AG09319 (cell line): ENCODE results near the gene SPRY1.

Experiments
- DNase-seq: peaks from one replicate; pipeline ENCODE4 v3.0.0-alpha.2; 2010; ENCODE audit warnings: low read depth; ENCODE audit errors: extremely low read depth
- TF ChIP-seq, protein P1 (sequence below): IDR thresholded peaks from 2 replicates; pipeline ENCODE4 v1.5.1; 2011; ENCODE audit warnings: low read depth, mild to moderate bottlenecking, inconsistent platforms, low read length, moderate library complexity

Gene SPRY1

DNA sequence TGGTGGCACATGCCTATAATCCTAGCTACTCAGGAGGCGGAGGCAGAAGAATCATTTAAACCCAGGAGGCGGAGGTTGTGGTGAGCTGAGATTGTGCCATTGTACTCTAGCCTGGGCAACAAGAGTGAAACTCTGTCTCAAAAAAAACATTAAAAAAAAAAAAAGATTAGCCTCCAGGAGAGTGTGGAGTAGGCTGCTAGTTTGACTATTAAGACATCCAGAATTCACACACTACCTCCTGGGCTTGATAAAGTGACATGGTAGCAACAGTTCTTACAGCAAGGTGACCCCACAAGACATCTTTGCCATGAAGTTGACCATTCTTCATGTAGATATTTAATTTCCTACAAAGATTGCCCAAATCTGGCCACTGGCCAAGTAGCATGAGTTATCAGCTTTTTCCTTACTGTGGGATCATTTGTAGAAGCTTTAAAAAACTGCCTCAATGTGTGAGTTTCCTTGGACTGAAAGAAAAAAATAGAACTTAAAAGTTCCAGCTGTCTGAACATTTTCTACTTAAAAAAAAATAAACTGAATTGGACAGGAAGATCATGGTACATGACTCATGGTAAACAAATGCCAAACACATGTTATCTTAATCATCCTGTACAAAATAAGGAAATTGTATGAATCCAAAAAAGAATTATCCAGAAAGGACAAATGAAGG is 35.3 kb upstream of the SPRY1 start:
- TF ChIP-seq, protein P1, sequence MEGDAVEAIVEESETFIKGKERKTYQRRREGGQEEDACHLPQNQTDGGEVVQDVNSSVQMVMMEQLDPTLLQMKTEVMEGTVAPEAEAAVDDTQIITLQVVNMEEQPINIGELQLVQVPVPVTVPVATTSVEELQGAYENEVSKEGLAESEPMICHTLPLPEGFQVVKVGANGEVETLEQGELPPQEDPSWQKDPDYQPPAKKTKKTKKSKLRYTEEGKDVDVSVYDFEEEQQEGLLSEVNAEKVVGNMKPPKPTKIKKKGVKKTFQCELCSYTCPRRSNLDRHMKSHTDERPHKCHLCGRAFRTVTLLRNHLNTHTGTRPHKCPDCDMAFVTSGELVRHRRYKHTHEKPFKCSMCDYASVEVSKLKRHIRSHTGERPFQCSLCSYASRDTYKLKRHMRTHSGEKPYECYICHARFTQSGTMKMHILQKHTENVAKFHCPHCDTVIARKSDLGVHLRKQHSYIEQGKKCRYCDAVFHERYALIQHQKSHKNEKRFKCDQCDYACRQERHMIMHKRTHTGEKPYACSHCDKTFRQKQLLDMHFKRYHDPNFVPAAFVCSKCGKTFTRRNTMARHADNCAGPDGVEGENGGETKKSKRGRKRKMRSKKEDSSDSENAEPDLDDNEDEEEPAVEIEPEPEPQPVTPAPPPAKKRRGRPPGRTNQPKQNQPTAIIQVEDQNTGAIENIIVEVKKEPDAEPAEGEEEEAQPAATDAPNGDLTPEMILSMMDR = no peak
- DNase-seq = peak; percentile 86

DNA sequence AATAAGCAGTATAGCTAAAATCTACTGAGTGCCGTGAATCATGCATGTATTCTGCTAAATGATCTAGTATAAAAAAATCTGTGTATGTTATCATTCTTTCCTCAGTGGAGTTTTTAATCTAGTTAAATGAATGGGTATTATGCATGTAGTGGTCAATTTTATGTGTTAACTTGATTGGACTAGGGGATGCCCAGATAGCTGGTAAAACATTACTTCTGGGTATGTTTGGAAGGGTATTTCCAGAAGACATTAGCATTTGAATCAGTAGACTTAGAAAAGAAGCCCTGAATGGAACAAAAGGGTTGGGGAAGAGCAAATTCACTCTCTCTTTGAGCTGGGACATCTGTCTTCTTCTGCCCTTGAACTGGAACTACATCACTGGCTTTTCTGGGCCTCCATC is 34.5 kb upstream of the SPRY1 start:
- TF ChIP-seq, protein P1 = no peak
- DNase-seq = no peak

DNA sequence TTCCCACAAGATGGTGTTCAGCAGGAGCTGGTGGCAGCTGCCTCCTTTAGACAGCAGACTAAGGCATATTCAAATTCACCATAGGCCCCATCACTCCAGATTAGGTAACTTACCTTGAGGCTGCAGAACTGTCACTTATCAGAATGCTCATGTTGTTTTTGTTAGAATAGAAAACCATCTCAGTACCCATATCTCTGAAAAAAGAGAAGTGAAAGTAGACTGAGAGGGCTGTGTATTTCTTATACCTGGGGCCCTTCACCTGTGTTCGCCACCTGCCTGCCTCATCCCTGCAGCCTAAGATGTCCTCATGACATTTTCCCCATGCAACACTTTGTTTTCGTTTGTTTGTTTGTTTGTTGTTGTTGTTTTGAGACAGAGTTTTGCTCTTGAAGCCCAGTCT is 32.9 kb upstream of the SPRY1 start:
- TF ChIP-seq, protein P1 = no peak
- no peak for DNase-seq

DNA sequence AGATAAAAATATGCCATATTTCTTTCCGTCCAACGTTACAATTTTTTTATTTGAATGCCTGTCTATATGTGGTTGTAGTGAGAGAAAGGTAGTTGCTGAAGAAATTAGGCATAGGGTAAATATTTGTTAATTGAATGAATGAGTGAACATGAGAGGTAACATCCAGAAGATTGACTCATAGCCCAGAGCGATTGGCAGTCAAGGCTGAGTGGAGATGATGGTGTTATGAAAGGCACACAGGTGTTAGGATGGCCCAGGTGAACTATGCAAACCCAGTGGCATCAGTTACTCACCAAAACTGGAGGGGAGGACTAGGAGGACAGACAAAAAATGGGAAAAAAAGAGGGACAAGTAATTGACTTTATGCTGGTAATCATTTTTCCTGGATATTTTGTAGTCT is 31.7 kb upstream of the SPRY1 start:
- TF ChIP-seq, protein P1 = no peak
- DNase-seq = no peak

DNA sequence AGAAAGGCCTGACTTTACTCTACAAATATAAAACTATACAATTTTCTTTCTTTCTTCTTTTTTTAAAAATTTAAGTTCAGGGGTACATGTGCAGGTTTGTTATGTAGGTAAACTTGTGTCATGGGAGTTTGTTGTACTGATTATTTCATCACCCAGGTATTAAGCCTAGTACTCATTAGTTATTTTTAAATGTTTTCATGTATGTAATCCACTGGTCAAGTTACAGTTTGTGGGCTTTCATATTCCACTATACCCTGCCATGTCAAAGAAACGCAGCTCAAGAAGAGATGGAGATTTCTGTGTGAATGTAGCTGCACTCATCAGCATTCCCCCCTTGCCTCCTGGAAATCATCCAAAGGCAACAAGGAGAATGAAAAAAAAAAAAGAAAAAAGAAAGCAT is 31.2 kb upstream of the SPRY1 start:
- DNase-seq = no peak
- TF ChIP-seq, protein P1 = no peak

DNA sequence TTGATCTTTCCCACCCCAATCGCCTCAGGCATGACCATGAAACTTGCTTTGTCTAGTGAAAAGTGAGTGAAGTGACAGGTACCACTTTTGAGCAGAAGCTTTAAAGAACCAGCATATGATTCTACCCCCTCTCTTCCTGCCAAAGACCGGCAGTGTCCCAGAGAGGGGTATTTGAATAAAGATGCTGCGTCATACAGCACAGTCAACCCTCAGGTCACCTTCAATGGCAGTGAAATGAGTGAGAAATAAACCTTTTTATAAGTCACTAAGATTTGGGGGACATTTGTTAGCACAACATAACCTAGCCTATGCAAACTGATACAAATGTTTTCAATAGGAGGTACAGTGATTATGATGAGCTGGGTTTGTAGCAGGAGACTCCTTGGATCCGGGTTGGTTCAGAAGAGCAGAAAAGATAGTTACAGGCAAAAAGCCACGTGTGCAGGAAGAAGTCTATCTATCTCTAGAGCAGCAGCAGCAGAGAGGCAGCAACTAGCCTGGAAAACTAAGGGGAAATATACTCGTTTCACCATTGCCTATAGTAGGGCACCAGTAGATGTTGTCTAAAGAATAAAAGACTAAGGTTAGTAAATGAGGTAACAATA is 30.3 kb upstream of the SPRY1 start:
- DNase-seq = no peak
- TF ChIP-seq, protein P1 = no peak

DNA sequence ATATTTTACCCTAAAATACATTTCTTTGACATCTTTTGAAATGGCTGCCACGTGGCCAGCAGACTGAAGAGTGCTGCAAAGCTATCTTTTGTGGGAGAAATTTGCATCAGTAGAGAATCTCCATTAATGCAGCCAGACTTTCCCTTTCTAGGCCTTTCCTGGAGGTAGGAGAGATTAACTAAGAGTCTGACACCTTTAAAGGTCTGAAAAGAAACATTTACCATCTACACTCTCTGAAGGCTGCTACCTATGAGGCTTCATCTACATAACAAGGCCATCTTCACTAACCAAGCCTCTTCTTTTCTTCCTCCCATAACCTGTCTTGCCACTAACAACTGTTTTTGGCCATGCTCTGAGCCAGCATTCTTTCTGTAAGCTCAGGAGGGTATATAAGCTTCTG is 17.8 kb upstream of the SPRY1 start:
- TF ChIP-seq, protein P1 = no peak

More for the DNA sequence above, 17.8 kb upstream of the SPRY1 start:
- DNase-seq = no peak
